Measurements from ENCODE around the gene CEACAM20.
"Not testable (repeated sequence)": the region's sequence is repeated elsewhere in the genome, so short reads cannot be mapped to it uniquely, and the experiment has no call there.

Gene CEACAM20

GRCh38 chr19:44496711-44497110 is 32.8 kb downstream of the CEACAM20 start:
- no peak for DNase-seq (ENCODE audit: low read depth in 2 of 2)

- no peak for DNase-seq (ENCODE audit: low read depth in 2 of 2)
These were observed 52.7 kb downstream of the CEACAM20 start for GRCh38 chr19:44476559-44477408.

- DNase-seq (ENCODE audit: low read depth in 2 of 2) = not testable (repeated sequence)
These were observed 60.7 kb downstream of the CEACAM20 start for GRCh38 chr19:44468730-44469129.

- DNase-seq (ENCODE audit: low read depth in 2 of 2) = not testable (repeated sequence)
These were observed 66.7 kb downstream of the CEACAM20 start for GRCh38 chr19:44462600-44463286.
